ENCODE data around the gene PKNOX2. TPM values are rescaled to one million over a fixed set of nuclear protein-coding genes. Genes with fewer than 3 reads are reported as not detected.

PKNOX2 gene
- total RNA-seq, 3 donors from 2014 or later (not counting 1 experiment from before 2014, with no cell fraction given): not detected

DNA sequence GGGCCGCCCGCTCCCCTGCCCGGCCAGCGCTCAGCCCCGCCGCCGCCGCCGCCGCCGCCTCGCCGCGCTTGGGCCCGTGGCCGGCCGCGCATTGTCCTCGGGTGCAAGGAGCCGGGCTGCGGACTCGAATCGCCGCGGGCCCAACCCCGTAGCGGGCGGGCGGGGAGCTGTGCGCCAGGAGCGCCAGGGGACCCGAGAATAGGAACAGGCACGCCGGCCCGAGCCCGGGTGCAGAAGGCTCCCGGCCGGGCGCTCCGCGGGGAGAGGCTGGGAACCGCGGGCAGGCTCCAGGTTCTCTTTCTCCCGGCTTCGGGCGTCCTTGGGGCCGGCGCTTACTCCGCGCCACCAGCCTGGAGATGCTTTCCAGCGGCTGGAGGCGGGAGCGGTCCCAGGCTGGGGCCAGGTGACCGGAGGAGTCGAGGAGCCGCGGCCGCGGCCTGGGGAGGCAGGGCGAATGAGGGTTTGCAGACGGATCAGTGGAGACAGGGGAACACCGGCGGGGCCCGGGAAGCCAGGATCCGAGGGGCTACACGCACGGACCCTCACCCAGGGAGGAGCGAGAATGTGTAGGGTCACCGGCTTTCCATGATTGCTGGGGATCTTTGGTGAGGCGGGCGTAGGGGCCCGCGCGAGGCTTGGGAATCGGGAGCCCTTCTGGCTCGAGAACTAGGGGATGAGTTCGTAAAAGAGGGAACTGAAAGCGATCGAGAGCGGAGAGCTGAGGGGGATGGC is 726 bp downstream of the PKNOX2 start:
- H3K27ac Mint-ChIP-seq: peak overlapping the region in 1 of 2 donors; percentile 75
- Histone ChIP-seq H3K27me3 (ENCODE audit: control insufficient read depth, insufficient read depth, low read length) (peaks cover 43% of the 10 kb centered on the region), H3K27ac (ENCODE audit: low read length) (no peak overlapping the region), H3K4me3 (ENCODE audit: low read length) (peak overlapping the region; percentile 15), H3K9me3 (ENCODE audit: control insufficient read depth, insufficient read depth, low read length) (no peaks in the 10 kb centered on the region), H3K36me3 (ENCODE audit: control insufficient read depth, insufficient read depth, low read length) (no peaks in the 10 kb centered on the region), H3K4me1 (ENCODE audit: control insufficient read depth, insufficient read depth, low read length) (peaks cover 21% of the 10 kb centered on the region)
- ATAC-seq (peak in 2 of 3 donors; percentile 26 to 35), DNase-seq (peak in 1 of 2 donors; percentile 12)
- no peaks in the 10 kb centered on the region for H3K9me3 Mint-ChIP-seq
- under 1% methylated on average over 80 of the region's 80 CpGs for WGBS (ENCODE audit: insufficient coverage)
- H3K4me3 Mint-ChIP-seq: peak overlapping the region; percentile 91
- H3K27me3 Mint-ChIP-seq (ENCODE audit: low read depth in 2 of 2): peaks cover 69 to 87% of the 10 kb centered on the region in 2 donors
- no peaks in the 10 kb centered on the region for H3K36me3 Mint-ChIP-seq
- peaks cover 16 to 18% of the 10 kb centered on the region in 2 donors for H3K4me1 Mint-ChIP-seq
- TF ChIP-seq CTCF (IDR thresholded peaks at IDR 0.05): no peak
- intact Hi-C loops (cut with micrococcal nuclease): no loop called here

- 4% methylated on average over 66 of the region's 66 CpGs for WGBS (ENCODE audit: insufficient coverage)
- peaks cover 66 to 87% of the 10 kb centered on the region in 2 donors for H3K27me3 Mint-ChIP-seq (ENCODE audit: low read depth in 2 of 2)
- peak overlapping the region in 1 of 2 donors; percentile 33 for H3K27ac Mint-ChIP-seq
- Histone ChIP-seq H3K27ac (ENCODE audit: low read length) (no peak overlapping the region), H3K36me3 (ENCODE audit: control insufficient read depth, insufficient read depth, low read length) (no peaks in the 10 kb centered on the region), H3K4me3 (ENCODE audit: low read length) (peak overlapping the region; percentile 15), H3K9me3 (ENCODE audit: control insufficient read depth, insufficient read depth, low read length) (no peaks in the 10 kb centered on the region), H3K4me1 (ENCODE audit: control insufficient read depth, insufficient read depth, low read length) (peaks cover 21% of the 10 kb centered on the region), H3K27me3 (ENCODE audit: control insufficient read depth, insufficient read depth, low read length) (peaks cover 43% of the 10 kb centered on the region)
- no peaks in the 10 kb centered on the region for H3K9me3 Mint-ChIP-seq
- ATAC-seq (peak in 1 of 3 donors; percentile 27), DNase-seq (peak in 1 of 2 donors; percentile 26)
- H3K36me3 Mint-ChIP-seq: no peaks in the 10 kb centered on the region
- H3K4me1 Mint-ChIP-seq: peaks cover 16 to 19% of the 10 kb centered on the region in 2 donors
- TF ChIP-seq CTCF (IDR thresholded peaks at IDR 0.05): no peak
- peak overlapping the region; percentile 91 for H3K4me3 Mint-ChIP-seq
- intact Hi-C loops (cut with micrococcal nuclease): no loop called here
Observed at GRCh38 chr11:125165843-125166763, 1.6 kb downstream of the PKNOX2 start.

DNA sequence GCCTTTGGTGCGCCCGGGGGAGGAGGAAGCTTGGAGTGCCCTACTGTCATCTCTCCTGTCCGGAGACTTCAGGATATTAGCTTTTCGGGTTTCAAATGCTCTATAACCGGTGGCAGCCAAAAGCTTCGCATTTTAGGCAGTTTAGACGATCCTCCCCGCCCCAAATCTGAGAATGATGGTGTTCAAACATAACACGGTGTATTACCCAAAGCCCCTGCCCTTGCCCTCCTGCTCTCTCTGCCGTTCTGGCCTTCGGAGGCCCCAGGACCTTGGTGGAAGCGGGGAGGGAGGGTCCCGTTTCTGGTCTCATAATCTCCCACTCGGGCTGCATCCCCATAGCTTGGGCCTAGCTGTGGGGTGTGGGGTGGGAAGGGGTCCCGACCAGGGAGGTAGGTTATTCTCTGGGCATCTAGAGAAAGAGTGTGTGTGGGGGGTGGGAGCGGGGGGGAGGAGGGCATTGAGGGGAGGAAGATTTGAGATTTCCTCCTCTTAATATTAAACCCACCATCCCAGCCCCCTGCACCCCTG is 2.3 kb downstream of the PKNOX2 start:
- peaks cover 16 to 26% of the 10 kb centered on the region in 2 donors for H3K4me1 Mint-ChIP-seq
- Histone ChIP-seq H3K9me3 (ENCODE audit: control insufficient read depth, insufficient read depth, low read length) (no peaks in the 10 kb centered on the region), H3K36me3 (ENCODE audit: control insufficient read depth, insufficient read depth, low read length) (no peaks in the 10 kb centered on the region), H3K27me3 (ENCODE audit: control insufficient read depth, insufficient read depth, low read length) (peaks cover 47% of the 10 kb centered on the region), H3K4me3 (ENCODE audit: low read length) (no peak overlapping the region), H3K4me1 (ENCODE audit: control insufficient read depth, insufficient read depth, low read length) (peaks cover 21% of the 10 kb centered on the region), H3K27ac (ENCODE audit: low read length) (no peak overlapping the region)
- no peak overlapping the region for H3K4me3 Mint-ChIP-seq
- intact Hi-C loops (cut with micrococcal nuclease): no loop called here
- H3K27me3 Mint-ChIP-seq (ENCODE audit: low read depth in 2 of 2): peaks cover 66 to 88% of the 10 kb centered on the region in 2 donors
- DNase-seq (no peak), ATAC-seq (no peak)
- TF ChIP-seq CTCF (IDR thresholded peaks at IDR 0.05): no peak
- no peaks in the 10 kb centered on the region for H3K9me3 Mint-ChIP-seq
- no peak overlapping the region for H3K27ac Mint-ChIP-seq
- 16% methylated on average over 14 of the region's 16 CpGs for WGBS (ENCODE audit: insufficient coverage)
- H3K36me3 Mint-ChIP-seq: no peaks in the 10 kb centered on the region

Data from natural killer cell (primary cell).